ENCODE measurements around the gene ULK4.

ULK4 gene

DNA sequence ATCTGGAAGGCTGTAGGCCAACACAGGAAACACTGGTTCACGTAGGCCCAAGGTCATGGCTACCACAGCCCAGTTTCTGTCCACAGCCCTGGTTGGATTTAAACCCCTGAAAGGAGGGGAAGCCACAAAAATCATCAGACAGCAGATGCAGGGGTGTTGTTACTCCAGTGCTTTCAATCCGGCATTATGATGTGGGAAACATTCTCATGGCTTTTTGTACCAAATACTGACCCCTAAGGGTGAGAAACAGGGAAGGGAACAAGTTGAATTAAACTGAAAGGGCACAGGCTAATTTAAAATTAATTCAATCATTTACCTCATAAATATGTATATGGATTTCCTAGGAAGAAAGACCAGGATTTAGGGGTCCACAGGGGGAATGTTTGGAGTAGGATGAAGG is 387.0 kb downstream of the ULK4 start:
- H2AFZ ChIP-seq (ENCODE audit: low read length): no peak overlapping the region
- H3K4me1 ChIP-seq (ENCODE audit: insufficient read depth, low read length, poor library complexity, severe bottlenecking): no peaks in the 10 kb centered on the region
- H3K9me3 ChIP-seq (ENCODE audit: insufficient read depth, low read depth, low read length): no peaks in the 10 kb centered on the region
- TF ChIP-seq CTCF (conservative IDR thresholded peaks at IDR 0.05; ENCODE audit: low read length): peak; percentile 50
- no peak for TF ChIP-seq EZH2phosphoT487 (IDR thresholded peaks at IDR 0.05; ENCODE audit: borderline replicate concordance)
- no peaks in the 10 kb centered on the region for H3K36me3 ChIP-seq (ENCODE audit: insufficient read depth, low read length)
- no peak overlapping the region for H3K4me3 ChIP-seq (ENCODE audit: low read length, poor library complexity, severe bottlenecking)
- H3K4me2 ChIP-seq (ENCODE audit: low read depth, low read length, poor library complexity, severe bottlenecking): no peak overlapping the region
- H3K9ac ChIP-seq (ENCODE audit: low read depth, low read length, poor library complexity, severe bottlenecking): no peak overlapping the region
- no peaks in the 10 kb centered on the region for H3K9me2 ChIP-seq (replicated peaks; ENCODE audit: low read depth, low read length)
- H3K27me3 ChIP-seq (ENCODE audit: insufficient read depth, low read length, poor library complexity, severe bottlenecking): no peaks in the 10 kb centered on the region
- H3K79me2 ChIP-seq (ENCODE audit: insufficient read depth, low read length): no peaks in the 10 kb centered on the region
- H3F3A ChIP-seq (ENCODE audit: low read depth): no peaks in the 10 kb centered on the region
- no peaks in the 10 kb centered on the region for H4K20me1 ChIP-seq (ENCODE audit: insufficient read depth, low read length, poor library complexity, severe bottlenecking)

DNA sequence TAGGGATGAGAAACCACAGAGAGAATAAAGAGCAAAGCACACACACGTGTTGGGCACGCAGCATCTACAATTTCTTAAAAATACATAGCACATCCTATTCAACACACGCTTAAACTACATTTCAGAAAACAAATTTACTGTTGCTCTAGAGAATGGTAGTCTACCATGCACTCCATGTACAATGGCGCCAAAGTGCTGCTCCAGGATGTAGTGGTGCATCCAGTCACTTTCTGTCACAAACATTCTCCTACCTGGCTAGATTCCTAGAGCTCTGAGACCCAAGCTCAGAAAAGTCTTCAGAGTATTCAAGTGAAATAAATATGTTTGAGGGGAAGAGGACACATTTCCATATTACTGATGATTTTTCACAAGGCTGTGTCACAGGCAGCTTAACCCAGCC is 388.3 kb downstream of the ULK4 start:
- Histone ChIP-seq H3K4me2 (ENCODE audit: low read depth, low read length, poor library complexity, severe bottlenecking) (no peak overlapping the region), H3F3A (ENCODE audit: low read depth) (no peaks in the 10 kb centered on the region), H3K9me2 (replicated peaks; ENCODE audit: low read depth, low read length) (no peaks in the 10 kb centered on the region), H3K4me3 (ENCODE audit: low read length, poor library complexity, severe bottlenecking) (no peak overlapping the region), H3K27me3 (ENCODE audit: insufficient read depth, low read length, poor library complexity, severe bottlenecking) (no peaks in the 10 kb centered on the region), H3K9me3 (ENCODE audit: insufficient read depth, low read depth, low read length) (no peaks in the 10 kb centered on the region), H3K4me1 (ENCODE audit: insufficient read depth, low read length, poor library complexity, severe bottlenecking) (no peaks in the 10 kb centered on the region), H3K36me3 (ENCODE audit: insufficient read depth, low read length) (no peaks in the 10 kb centered on the region), H3K79me2 (ENCODE audit: insufficient read depth, low read length) (no peaks in the 10 kb centered on the region), H2AFZ (ENCODE audit: low read length) (no peak overlapping the region), H4K20me1 (ENCODE audit: insufficient read depth, low read length, poor library complexity, severe bottlenecking) (no peaks in the 10 kb centered on the region), H3K9ac (ENCODE audit: low read depth, low read length, poor library complexity, severe bottlenecking) (no peak overlapping the region)
- TF ChIP-seq CTCF (conservative IDR thresholded peaks at IDR 0.05; ENCODE audit: low read length): no peak

GRCh38 chr3:41572092-41572491 is 389.8 kb downstream of the ULK4 start:
- Histone ChIP-seq H3K79me2 (ENCODE audit: insufficient read depth, low read length) (no peaks in the 10 kb centered on the region), H3K9ac (ENCODE audit: low read depth, low read length, poor library complexity, severe bottlenecking) (no peak overlapping the region), H3K9me3 (ENCODE audit: insufficient read depth, low read depth, low read length) (no peaks in the 10 kb centered on the region), H3K4me2 (ENCODE audit: low read depth, low read length, poor library complexity, severe bottlenecking) (no peak overlapping the region), H3F3A (ENCODE audit: low read depth) (no peaks in the 10 kb centered on the region), H4K20me1 (ENCODE audit: insufficient read depth, low read length, poor library complexity, severe bottlenecking) (no peaks in the 10 kb centered on the region), H3K9me2 (replicated peaks; ENCODE audit: low read depth, low read length) (no peaks in the 10 kb centered on the region), H3K4me1 (ENCODE audit: insufficient read depth, low read length, poor library complexity, severe bottlenecking) (no peaks in the 10 kb centered on the region), H3K36me3 (ENCODE audit: insufficient read depth, low read length) (no peaks in the 10 kb centered on the region), H3K4me3 (ENCODE audit: low read length, poor library complexity, severe bottlenecking) (no peak overlapping the region), H2AFZ (ENCODE audit: low read length) (no peak overlapping the region), H3K27me3 (ENCODE audit: insufficient read depth, low read length, poor library complexity, severe bottlenecking) (no peaks in the 10 kb centered on the region)
- TF ChIP-seq EZH2phosphoT487 (IDR thresholded peaks at IDR 0.05; ENCODE audit: borderline replicate concordance): no peak
- TF ChIP-seq CTCF (conservative IDR thresholded peaks at IDR 0.05; ENCODE audit: low read length): no peak
